Stimulated activated CD4-positive, alpha-beta T cell treated with anti-CD3 and anti-CD28 coated beads, TNF-alpha, amount 100 ng/mL, for 1 hour (primary cell): ENCODE data around the gene OSCP1.

Experiments
- DNase-seq, 3 donors: peaks; one replicate each; pipeline ENCODE4 v3.0.0-alpha.2; 2020; ENCODE audit warnings: low read depth in 3 of 3, low spot score in 1 of 3

The OSCP1 gene

GRCh38 chr1:36475341-36475740 lies 25.1 kb upstream of the OSCP1 start:
- DNase-seq: no peak

- no peak for DNase-seq
These were observed 22.4 kb upstream of the OSCP1 start for GRCh38 chr1:36472656-36473055.

DNA sequence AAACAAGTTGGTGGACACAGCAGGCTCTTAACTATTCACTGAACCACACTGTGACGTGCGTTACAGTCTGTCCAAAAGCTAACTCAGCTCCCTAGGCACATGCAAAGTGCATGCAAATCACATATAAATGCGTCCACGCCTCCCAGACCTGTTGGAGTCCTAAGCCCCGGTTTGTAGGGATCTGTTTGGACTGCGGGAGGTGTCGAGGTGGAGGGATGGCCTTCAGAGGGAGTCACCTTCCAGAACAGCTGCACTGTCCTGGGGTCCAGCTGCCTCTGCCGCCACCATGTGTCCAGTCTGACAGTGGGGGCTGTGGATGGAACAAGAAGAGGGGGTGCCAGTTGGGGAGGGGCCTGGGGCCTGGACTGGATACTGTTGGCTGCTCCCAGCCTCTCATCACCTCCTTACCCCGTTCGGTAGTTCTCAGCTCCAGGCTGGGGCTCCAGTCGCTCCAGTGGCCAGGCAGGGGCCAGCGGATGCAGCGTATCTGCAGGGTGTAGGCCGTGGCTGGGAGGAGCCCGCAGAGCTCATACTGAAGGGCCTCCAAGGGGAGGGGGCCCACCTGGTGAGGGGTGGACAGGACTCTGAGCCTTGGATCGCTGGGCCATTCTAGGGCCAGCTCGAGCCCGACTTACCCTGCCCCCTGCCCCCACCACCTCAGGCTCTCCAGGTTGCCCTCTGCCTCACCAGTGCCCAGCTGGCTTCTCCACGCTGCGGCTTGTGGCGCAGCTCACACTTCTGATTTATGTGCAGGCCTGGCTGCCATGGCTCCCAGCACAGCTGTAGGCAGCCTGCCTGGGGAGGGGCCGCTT lies 21.8 kb upstream of the OSCP1 start:
- no peak for DNase-seq

DNA sequence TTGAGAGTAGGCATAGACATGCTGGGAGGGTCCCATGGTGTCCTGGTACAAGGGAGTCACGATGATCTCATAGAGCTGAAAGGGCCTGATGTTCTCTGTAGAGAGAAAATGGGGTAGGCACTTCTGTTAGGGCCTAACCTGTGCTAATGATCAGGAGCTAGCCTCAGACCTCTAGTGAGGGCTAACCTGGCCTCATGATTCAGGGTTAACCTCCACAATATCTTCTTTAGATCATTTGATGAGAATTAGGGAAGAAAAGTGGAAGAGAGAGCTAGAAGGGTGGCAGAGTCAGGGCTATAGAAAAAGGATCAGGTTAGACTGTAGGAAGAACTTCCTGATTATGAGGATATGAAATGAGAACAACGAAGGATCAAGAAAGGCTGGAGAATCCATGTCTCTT lies 18.9 kb upstream of the OSCP1 start:
- DNase-seq: no peak

GRCh38 chr1:36467700-36468455 lies 17.6 kb upstream of the OSCP1 start:
- no peak for DNase-seq

- DNase-seq: no peak
These were observed 16.8 kb upstream of the OSCP1 start for GRCh38 chr1:36467027-36467410.

- no peak for DNase-seq
These were observed 16.2 kb upstream of the OSCP1 start for GRCh38 chr1:36466370-36467026.

GRCh38 chr1:36465731-36466369 lies 15.6 kb upstream of the OSCP1 start:
- DNase-seq: no peak

- no peak for DNase-seq
These were observed 14.5 kb upstream of the OSCP1 start for GRCh38 chr1:36464605-36465393.

DNA sequence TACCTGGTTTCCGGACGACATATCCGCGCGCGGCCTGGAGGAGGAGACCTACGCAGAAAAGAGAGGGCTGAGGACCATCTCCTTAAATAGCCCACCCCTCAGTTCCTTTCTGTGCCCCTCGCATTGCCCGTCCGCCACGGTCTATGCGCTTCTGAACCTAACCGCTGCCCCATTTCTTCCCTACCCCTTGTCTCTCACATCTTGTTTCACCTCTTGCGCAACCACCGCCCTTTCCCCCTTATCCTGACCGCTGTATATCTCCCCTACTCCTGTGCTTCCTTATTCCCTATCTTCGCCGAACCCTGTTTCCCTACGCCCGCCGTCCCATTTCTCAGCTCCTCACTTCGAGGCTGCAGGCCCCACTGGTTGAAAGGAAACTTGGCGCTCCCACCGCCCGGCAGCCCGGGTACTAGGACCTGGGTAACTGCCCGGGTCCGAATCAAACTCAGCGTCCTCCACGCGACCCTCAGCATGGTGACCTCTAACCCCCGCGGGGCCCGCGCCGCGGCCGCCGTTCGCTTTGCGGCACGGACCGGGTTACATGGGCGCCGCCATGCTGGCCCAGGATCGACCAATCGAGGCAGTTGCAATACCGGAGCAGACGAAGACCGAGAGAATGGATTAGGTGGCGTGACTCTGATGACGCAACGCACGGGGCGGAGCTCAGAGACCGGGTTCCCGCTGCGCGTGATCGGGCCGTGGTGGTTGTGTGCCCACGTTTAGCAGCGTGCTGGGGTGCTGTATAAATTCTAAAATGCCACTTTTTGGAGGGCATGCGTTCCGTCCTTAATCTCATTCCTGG lies 13.8 kb upstream of the OSCP1 start, which contains the start of gene MRPS15:
MRPS15 (minus strand) TSS at position 582 of the 802 bp plus-strand sequence; CDS start at position 473, 109 bp downstream.
- peak; percentile 74 to 95 (median 79) for DNase-seq

DNA sequence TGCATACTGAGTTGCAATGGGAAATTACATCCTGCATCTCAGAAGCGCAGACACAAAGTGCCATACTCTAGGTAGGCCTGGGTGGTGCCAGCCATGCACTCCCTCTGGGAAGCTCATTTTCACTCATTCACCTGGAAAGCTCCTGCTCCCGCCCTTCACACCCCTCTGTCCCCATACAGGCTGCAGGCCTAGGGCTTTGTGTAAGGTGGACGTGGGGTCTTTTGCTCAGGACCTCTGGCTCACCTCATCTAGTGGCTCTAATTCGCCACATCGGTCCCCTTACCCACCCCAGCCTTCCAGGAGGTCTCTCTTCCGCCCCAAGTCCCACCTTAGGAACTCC lies 13.2 kb upstream of the OSCP1 start:
- DNase-seq: no peak

DNA sequence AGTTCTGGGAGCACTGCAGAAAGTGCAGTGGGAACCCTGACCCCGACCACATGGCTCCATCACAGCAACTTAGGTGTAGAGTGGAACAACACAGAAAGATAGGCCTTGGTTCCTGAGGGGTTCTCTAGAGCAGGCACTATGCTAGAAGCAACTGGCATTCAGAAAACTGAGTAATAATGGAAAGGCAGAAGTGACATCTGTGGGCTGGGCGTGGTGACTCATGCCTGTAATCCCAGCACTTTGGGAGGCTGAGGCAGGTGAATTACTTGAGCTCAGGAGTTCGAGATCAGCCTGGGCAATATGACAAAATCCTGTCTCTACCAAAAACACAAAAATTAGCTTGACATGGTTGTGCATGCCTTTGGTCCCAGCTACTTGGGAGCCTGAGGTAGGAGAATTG lies 8.7 kb upstream of the OSCP1 start:
- no peak for DNase-seq

GRCh38 chr1:36457691-36458090 lies 7.4 kb upstream of the OSCP1 start:
- DNase-seq: no peak

- no peak for DNase-seq
These were observed 6.2 kb upstream of the OSCP1 start for GRCh38 chr1:36456391-36456928.

DNA sequence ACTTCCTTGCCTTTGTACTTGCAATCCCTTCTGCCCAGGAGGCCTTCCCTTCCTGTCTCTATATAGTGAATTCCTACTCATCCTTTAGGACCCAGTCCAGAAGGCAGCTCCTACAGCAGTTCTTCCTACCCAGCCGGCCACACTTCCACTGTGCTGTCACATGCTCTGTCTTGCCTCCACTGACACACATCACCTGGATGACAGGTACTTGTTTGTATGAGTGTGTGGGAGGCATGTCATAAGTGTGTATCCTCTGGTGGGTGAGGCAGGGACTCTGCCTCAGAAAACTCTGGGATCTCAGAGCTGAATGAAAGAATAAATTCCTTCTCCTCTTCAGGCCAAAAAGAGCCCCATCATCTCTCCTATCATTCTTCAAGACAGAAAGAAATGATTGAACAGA lies 5.1 kb upstream of the OSCP1 start:
- no peak for DNase-seq

GRCh38 chr1:36453600-36454388 lies 3.5 kb upstream of the OSCP1 start:
- DNase-seq: no peak

DNA sequence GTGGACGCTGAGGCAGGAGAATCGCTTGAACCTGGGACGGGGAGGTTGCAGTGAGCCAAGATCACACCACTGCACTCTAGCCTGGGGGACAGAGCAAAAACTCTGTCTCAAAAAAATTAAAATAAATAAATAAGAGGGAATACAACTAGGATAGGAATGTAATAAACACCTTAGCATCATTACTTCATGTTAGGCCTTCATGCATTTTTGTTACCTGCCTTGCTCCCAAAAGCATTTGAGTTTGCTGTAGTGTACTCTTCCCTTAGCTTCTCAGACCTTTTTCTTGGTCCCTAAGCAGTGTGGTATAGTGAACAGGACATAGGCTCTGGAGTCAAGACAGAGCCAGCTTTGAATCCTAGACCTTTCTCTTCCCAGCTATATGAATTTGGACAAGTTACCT lies 2.8 kb upstream of the OSCP1 start:
- DNase-seq: no peak

- no peak for DNase-seq
These were observed 661 bp upstream of the OSCP1 start for GRCh38 chr1:36450919-36451305.

DNA sequence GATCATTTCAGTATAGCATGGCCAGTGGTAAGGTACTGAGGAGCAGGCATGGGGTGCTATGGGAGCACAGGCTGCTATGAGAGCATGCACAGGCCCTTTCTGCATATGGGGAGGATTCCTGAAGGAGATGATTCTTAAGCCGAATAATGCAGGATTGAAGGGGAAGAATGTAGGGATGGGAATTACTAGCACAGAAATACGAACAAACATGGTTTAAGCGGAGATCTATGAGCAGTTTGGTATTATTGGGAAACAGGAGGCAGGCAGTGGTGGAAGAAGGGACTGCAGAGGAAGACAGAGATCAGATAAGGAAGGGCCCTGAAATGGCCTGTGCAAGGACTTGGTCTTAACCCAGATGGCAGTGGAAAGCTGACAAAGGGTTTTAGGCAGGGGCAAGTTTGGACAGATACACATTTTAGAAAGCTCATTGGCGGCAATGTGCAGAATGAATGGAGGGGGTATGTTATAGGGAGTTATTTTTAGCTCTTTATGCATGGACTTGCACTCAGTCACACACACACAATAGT lies 1.7 kb downstream of the OSCP1 start:
- no peak for DNase-seq
